IPS-NIHi7 (cell line): ENCODE results near the gene NPAS2.

Experiments used
- DNase-seq: peaks from one replicate; pipeline ENCODE4 v3.0.0; 2012; ENCODE audit warnings: mixed read lengths; ENCODE audit errors: extremely low spot score

The NPAS2 gene

GRCh38 chr2:100796499-100797100 is 23.3 kb upstream of the NPAS2 start:
- no peak for DNase-seq

- no peak for DNase-seq
These were observed 20.3 kb upstream of the NPAS2 start for GRCh38 chr2:100799686-100800085.

DNA sequence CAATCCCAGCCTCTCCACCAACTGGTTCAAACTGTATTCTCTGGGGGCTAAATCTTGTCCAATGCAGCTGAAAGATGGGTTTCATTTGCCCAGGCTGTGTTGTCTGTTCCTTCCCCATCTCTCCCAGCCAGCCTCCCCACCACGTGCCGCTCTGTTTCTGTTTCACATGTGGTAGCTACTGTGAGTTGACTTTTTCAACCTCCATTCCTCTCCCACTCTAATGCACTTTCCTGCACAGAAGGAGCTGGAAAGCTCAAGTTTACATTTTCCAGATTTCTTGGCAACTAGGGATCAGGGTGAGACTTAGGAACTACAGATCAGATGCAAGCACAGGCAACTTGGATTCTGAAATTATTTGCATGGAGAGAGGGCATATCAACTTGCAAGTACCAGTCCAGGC is 19.0 kb upstream of the NPAS2 start:
- DNase-seq = no peak

GRCh38 chr2:100801402-100801801 is 18.5 kb upstream of the NPAS2 start:
- DNase-seq = no peak

DNA sequence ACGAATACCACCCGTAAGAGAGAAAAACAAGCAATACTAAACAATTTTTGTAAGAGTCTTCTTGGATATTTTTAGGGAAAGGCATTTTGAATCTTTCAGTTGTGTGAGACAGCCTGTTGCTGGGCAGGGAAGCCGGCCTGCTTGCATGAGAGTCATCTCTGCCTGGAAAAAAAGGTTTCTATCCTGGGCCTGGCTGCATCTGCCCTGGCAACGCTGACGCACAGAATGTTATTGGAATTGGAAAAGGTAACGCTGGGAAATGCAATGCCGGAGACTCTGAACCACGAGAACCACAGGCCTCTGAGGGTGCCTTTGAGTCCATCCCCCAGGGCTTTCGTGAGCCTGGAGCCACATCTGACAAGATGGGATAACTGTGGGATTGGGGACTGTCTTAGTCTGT is 17.9 kb upstream of the NPAS2 start:
- no peak for DNase-seq

GRCh38 chr2:100803334-100803733 is 16.6 kb upstream of the NPAS2 start:
- DNase-seq = no peak

- no peak for DNase-seq
These were observed 13.4 kb upstream of the NPAS2 start for GRCh38 chr2:100806550-100806949.

- no peak for DNase-seq
These were observed 12.2 kb upstream of the NPAS2 start for GRCh38 chr2:100807707-100808106.

DNA sequence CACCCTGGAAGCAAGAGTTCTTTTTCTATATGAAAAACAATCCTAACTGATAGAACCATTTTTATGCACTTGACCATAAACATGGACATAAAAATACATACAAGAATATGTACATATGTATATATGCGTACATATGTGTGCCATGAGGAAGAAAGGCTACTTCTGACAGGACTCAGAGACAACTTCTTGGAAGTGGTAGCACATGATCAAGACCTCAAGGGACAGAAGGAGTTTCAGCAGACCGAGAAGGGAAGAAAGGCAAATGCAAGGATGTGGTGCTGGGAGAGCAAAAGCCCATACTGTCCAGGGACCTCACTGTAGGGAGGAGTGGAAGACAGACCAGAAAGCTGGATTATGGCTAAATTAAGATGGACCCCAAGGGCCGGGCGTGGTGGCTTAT is 11.4 kb upstream of the NPAS2 start:
- no peak for DNase-seq

GRCh38 chr2:100809506-100809905 is 10.4 kb upstream of the NPAS2 start:
- no peak for DNase-seq

DNA sequence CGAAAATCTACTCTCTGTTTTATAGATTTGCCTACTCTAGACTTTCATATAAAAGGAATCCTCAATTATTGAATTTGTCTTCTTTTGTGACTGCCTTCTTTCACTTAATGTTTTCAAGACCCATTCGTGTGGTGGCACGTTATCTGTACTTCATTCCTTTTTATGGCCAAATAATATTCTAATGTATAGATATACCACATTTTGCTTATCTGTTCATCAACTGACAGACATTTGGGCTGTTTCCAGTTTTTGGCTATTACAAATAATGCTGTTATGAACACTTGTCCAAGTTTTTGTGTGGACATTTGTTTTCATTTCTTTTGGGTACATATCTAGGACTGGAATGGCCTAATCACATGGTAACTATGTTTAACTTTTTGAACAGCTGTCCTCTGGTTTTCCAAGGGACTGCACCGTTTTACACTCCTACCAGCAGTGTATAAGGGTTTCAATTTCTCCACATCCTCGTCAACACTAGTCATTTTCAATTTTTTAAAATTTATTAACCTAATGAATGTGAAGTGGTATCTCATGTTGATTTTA is 9.3 kb upstream of the NPAS2 start:
- no peak for DNase-seq

DNA sequence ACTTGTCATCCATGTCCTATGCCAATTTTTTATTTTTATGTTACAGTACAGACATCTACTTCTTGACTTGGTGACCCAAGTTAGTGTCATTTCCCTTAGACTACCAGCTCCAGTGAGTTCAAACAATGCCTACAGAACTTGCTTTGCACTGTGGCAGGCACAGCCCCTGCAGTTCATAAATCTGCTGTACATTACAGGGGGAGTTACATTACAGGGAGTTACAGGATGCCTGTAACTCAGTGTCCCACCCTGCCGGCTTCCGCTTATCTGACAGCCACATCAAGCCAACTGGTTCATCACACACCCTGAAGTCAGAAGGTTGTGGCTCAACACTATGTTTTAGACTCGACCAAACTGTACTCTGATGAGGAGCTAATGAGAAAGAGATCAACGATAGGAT is 7.8 kb upstream of the NPAS2 start:
- no peak for DNase-seq

DNA sequence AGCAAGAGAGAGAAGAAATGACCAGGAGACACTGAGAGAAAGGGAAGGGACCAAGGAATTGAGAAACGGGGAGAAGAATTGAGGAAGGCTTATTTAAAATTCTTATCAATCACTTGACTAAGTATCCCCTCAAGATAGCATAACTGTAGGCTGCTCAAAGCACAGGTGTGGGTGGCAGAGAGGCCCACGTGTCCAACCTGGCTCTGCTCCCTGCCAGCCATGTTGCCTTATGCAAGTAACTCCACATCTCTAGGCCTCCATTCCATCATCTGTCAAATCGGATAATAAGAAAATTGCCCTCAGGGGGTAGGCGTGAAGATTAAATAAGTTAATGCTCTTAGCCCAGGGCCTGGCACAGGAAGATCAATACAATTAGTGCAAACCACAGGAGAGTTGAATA is 7.4 kb upstream of the NPAS2 start:
- no peak for DNase-seq

DNA sequence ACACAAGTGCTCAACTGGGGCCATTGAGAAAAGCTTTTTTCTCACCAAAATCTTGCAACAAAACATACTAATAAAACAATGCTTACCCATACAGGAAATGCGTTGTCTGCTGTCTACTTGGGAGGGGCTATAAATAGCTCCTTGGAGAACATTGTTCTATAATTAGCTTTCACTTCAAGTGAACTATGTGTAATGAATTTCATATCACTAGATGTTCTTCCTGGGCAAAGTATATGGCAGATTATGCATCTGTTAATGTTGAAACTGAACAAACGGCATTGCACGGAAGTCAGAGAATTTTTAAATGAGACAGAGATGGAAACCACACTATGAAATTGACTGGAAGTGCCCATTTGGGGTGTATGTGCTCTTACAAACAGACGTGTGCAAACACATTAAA is 6.4 kb upstream of the NPAS2 start:
- DNase-seq = no peak

DNA sequence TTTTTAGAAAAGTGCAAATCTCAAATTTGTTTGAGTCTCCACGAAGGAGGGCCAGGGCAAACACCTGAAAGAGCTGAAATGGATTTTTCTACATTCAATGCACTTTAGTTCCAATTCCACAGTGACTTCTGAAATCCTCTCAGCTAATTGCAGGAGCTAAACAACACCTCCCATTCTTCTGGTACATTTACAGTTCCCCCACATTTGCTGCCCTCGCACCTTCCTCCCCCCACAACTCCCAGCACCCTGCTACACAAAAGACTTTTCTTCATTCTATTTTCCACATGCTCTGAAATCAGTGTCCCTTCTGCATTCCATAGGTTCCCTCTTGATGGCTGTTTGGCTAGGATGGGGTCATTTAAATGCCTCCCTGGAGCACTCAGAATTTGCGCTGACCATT is 5.9 kb upstream of the NPAS2 start:
- DNase-seq = no peak

- DNase-seq = no peak
These were observed 5.5 kb upstream of the NPAS2 start for GRCh38 chr2:100814453-100814852.

- DNase-seq = no peak
These were observed 2.5 kb upstream of the NPAS2 start for GRCh38 chr2:100817388-100817985.

DNA sequence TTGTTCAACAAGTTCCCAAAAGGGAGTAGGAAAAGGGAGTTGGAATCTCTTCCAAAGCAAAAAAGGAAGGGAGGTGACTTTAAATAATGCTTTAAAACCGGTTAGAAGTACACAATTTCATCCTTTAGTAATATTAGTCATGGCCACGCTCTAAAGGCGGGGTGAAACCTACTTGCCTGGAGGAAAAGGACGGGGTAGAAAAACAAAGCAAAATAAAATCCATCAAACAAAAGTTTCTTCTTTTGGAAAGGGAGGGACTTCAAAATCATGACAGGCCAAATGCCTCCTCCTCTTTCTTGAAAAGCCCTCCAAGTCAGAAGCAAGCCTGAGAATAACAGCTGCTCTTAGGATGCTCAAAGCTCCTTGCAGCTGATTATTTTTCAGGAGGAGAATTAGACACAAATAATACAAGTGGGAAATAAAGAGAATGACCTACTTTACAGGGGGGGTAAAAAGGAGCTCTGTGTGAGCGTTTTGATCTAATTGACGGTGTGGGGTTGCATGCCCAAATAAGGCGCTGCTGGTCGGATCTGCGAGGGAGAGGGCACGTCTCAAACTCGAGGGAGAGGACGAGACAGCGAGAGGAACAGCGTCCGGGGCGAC is 1.8 kb upstream of the NPAS2 start:
- DNase-seq = no peak

DNA sequence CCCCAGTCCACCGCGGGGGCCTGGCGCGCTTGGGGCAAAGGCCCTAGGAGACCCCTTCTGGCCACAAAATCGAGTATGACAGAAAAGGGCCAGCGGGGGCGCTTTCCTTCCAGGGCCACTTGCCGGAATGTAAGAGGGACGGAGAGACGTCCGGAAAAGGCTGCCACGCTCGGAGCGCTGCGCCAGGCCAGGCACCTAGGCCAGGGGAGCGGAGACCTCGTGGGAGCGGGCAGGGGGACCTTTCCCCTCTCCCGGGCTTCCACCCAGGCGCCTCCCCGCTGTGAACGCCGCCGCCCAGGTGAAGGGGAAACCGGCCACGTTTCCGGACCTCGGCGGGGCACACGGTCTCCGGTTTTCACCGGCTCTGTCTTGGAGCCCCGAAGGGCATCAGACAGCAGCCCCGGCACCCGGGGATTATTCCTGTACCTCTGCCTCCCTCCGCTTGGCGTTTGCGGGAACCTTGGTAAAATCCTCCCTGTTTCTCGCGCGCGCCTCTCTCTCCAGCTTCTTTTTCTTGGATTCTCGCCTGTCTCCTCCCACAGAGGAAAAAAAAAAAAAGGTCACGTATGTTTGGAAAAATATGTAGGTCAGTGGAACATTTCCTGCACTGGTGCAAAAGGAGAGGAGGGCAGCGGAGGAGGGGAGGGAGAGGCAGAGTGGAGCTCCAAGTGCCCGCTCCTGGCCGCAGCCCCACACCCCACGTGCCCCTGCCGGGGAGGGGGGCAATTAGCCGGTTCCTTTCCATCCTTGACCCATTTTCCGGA is 1.2 kb upstream of the NPAS2 start:
- DNase-seq = peak; percentile 60

- DNase-seq = no peak
These were observed 259 bp downstream of the NPAS2 start for GRCh38 chr2:100820273-100820522.

DNA sequence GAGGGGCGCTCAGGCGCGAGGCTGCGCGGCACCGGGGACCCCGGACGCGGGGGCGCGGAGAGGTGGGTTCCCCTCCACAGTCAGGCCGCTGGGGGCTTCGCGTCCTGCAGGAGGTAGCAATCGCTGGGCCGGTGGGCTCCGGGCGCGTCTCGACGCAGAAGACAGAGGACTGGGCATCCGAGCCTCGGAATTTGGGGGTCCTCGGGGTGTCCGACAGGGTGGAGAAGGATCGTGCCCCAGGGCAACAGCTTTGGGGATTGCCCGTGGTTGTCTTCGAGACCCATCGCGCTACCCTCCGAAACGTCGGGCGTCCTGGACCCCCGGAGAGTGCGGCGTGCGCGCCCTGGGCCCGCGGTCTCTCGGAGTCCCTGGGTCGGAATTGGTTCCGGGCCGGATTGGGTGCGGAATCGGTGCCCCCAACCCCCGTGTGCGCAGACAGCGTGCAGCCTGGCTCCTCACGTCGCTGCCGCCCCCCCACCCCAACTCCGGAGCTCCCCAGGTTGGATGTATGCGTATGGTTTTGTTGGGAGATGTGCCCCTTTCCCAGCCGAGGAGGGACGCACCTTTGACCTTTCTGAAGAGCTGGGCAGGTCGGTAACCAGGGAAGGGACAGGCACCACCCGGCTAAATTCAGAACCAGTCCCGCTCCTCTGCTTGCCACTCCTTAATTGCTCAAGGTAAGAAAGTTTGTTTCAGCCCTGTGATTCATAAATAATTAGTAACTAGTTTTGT is 750 bp downstream of the NPAS2 start:
- DNase-seq = no peak

GRCh38 chr2:100821255-100821910 is 1.4 kb downstream of the NPAS2 start:
- DNase-seq = no peak
